Keratinocyte (primary cell): Measurements from ENCODE around the gene C11orf16. TPM values are rescaled to one million over a fixed set of nuclear protein-coding genes. Genes with fewer than 3 reads are reported as not detected.

ENCODE experiments used
- DNase-seq: peaks from one replicate; pipeline ENCODE4 v3.0.0-alpha.2; 2011; ENCODE audit warnings: low read depth, missing footprints, low spot score
- FAIRE-seq: peaks from 2 replicates; lab custom pipeline; 2011; peaks lifted over from hg19 to GRCh38; lab: Jason Lieb, UNC
- H2AFZ ChIP-seq: 2 replicates; pipeline ENCODE4 v1.6.0; 2012; ENCODE audit warnings: low read length, control low read depth, inconsistent platforms; ENCODE audit not compliant: control insufficient read depth
- H3K27ac ChIP-seq: 2 replicates; pipeline ENCODE4 v1.5.1; 2011; ENCODE audit warnings: low read length; ENCODE audit not compliant: control insufficient read depth, insufficient read depth
- H3K27me3 ChIP-seq: 3 replicates; pipeline ENCODE4 v1.6.0; 2011; ENCODE audit warnings: low read length; ENCODE audit not compliant: control insufficient read depth, insufficient read depth; ENCODE audit errors: extremely low read depth
- H3K36me3 ChIP-seq, 2 experiments: 2 replicates in 1 of 2; 3 replicates in 1 of 2; pipeline ENCODE4 v1.5.1; 2011; ENCODE audit warnings: low read length in 2 of 2, mild to moderate bottlenecking in 1 of 2; ENCODE audit not compliant: control insufficient read depth in 2 of 2, insufficient read depth in 2 of 2; ENCODE audit errors: extremely low read depth in 1 of 2
- H3K4me1 ChIP-seq: 3 replicates; pipeline ENCODE4 v1.5.1; 2011; ENCODE audit warnings: low read length; ENCODE audit not compliant: control insufficient read depth, insufficient read depth; ENCODE audit errors: extremely low read depth
- H3K4me2 ChIP-seq: 3 replicates; pipeline ENCODE4 v1.6.0; 2011; ENCODE audit warnings: low read depth, low read length; ENCODE audit not compliant: control insufficient read depth, insufficient read depth; ENCODE audit errors: extremely low read depth
- H3K4me3 ChIP-seq, 3 experiments: fragments of 200-600 bp in 1 of 3; sonication (generic) in 1 of 3; 2 replicates in 2 of 3; 3 replicates in 1 of 3; pipeline ENCODE4 v1.5.1; 2011 to 2016; ENCODE audit warnings: low read length in 3 of 3, mild to moderate bottlenecking in 3 of 3, control low read depth in 2 of 3, inconsistent platforms in 1 of 3, low read depth in 1 of 3, mixed read lengths in 1 of 3, mixed run types in 1 of 3, moderate library complexity in 1 of 3; ENCODE audit not compliant: control insufficient read depth in 2 of 3, insufficient read depth in 2 of 3; ENCODE audit errors: extremely low read depth in 1 of 3
- H3K79me2 ChIP-seq: 2 replicates; pipeline ENCODE4 v1.6.0; 2012; ENCODE audit warnings: low read length; ENCODE audit not compliant: control insufficient read depth, insufficient read depth
- H3K9ac ChIP-seq: 3 replicates; pipeline ENCODE4 v1.6.0; 2011; ENCODE audit warnings: low read length; ENCODE audit not compliant: control insufficient read depth, insufficient read depth; ENCODE audit errors: extremely low read depth
- H3K9me1 ChIP-seq: 3 replicates; pipeline ENCODE4 v1.6.0; 2011; ENCODE audit warnings: low read length; ENCODE audit not compliant: control insufficient read depth, insufficient read depth; ENCODE audit errors: extremely low read depth
- H3K9me3 ChIP-seq: 2 replicates; pipeline ENCODE4 v1.5.1; 2012; ENCODE audit warnings: low read depth, low read length; ENCODE audit not compliant: control insufficient read depth
- H4K20me1 ChIP-seq: 3 replicates; pipeline ENCODE4 v1.6.0; 2011; ENCODE audit warnings: low read length; ENCODE audit not compliant: control insufficient read depth, insufficient read depth; ENCODE audit errors: extremely low read depth
- EZH2 ChIP-seq: IDR thresholded peaks from one replicate; pipeline ENCODE4 v1.6.1; 2012; ENCODE audit warnings: inconsistent platforms, mild to moderate bottlenecking, low read length, moderate library complexity
- dilution Hi-C: fragments of 300-500 bp; cut with MboI; formaldehyde crosslinking; loops from one replicate; pipeline ENCODE4 v1.7.0; 2020; ENCODE audit warnings: low sequenced_read_pairs; ENCODE audit not compliant: extremely low pct_ligation_motif_present
- polyA plus RNA-seq, 5 experiments: library from polyadenylated mRNA; depleted of rRNA in 3 of 5; stranded (reverse) in 3 of 5; stranded (forward) in 1 of 5; unstranded in 1 of 5; fragments of >200 nt; gene quantifications; 1 replicate in 1 of 5; 2 replicates in 3 of 5; 3 replicates in 1 of 5; pipeline versions ENCODE4 v1.2.1 to v1.2.3, GENCODE V29; 2011 to 2012; ENCODE audit warnings: missing spikeins in 2 of 5, low read depth in 1 of 5, low replicate concordance in 1 of 5
- TF ChIP-seq, protein P1 (sequence below), 3 experiments: IDR thresholded peaks in 1 of 3; conservative IDR thresholded peaks in 1 of 3; optimal IDR thresholded peaks in 1 of 3; 2 replicates in 2 of 3; 3 replicates in 1 of 3; pipeline versions ENCODE3 to v1.5.1; 2011; ENCODE audit warnings: low read length in 3 of 3, mild to moderate bottlenecking in 3 of 3, moderate library complexity in 2 of 3, control low read depth in 1 of 3, inconsistent platforms in 1 of 3; ENCODE audit not compliant: insufficient read depth in 2 of 3; ENCODE audit errors: extremely low read depth in 1 of 3

C11orf16 gene
- polyA plus RNA-seq, 1 donor (not counting 4 experiments of a cell fraction or from before 2014, with no cell fraction given), result not detected

- FAIRE-seq (no peak), DNase-seq (no peak)
- Histone ChIP-seq H3K4me3 (no peak overlapping the region), H4K20me1 (no peaks in the 10 kb centered on the region), H3K9ac (no peak overlapping the region), H3K9me3 (no peaks in the 10 kb centered on the region), H3K4me2 (no peak overlapping the region), H3K4me1 (peaks cover 10% of the 10 kb centered on the region), H2AFZ (no peak overlapping the region), H3K36me3 (peaks cover 2 to 4% of the 10 kb centered on the region in 2 experiments), H3K79me2 (no peaks in the 10 kb centered on the region), H3K27ac (no peak overlapping the region), H3K27me3 (no peaks in the 10 kb centered on the region), H3K9me1 (no peaks in the 10 kb centered on the region)
- no peak for TF ChIP-seq EZH2
- TF ChIP-seq, protein P1, sequence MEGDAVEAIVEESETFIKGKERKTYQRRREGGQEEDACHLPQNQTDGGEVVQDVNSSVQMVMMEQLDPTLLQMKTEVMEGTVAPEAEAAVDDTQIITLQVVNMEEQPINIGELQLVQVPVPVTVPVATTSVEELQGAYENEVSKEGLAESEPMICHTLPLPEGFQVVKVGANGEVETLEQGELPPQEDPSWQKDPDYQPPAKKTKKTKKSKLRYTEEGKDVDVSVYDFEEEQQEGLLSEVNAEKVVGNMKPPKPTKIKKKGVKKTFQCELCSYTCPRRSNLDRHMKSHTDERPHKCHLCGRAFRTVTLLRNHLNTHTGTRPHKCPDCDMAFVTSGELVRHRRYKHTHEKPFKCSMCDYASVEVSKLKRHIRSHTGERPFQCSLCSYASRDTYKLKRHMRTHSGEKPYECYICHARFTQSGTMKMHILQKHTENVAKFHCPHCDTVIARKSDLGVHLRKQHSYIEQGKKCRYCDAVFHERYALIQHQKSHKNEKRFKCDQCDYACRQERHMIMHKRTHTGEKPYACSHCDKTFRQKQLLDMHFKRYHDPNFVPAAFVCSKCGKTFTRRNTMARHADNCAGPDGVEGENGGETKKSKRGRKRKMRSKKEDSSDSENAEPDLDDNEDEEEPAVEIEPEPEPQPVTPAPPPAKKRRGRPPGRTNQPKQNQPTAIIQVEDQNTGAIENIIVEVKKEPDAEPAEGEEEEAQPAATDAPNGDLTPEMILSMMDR (optimal IDR thresholded peaks at IDR 0.05 in 1 of 3, IDR thresholded peaks at IDR 0.05 in 1 of 3, conservative IDR thresholded peaks at IDR 0.05 in 1 of 3; ENCODE audit: extremely low read depth in 1 of 3, insufficient read depth in 2 of 3, low read length in 3 of 3), result no peak
- dilution Hi-C loops, result no loop called here
Observed at GRCh38 chr11:8928205-8928604, 4.5 kb downstream of the C11orf16 start.

DNA sequence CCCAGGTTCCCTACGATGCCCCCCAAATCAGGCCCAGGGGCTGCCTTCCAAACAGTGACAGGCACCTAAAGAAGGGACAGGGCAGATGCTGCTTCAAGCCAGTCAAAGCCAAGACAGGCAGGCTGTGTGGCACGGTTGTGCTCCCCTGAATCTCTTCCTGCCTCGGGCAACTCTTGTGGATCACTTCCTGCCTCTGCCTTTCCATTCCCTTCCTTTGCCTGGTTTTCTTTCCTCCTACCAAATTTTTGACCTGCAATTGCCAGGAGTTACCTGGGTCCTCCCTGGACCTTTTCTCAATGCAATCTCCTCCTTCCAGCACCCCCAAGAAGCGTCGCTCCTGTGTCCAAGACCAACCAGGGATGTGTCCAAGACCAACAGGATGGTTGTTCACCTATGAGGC is 5.5 kb downstream of the C11orf16 start:
- H3K27ac ChIP-seq, result no peak overlapping the region
- H3K9ac ChIP-seq, result no peak overlapping the region
- H3K27me3 ChIP-seq, result no peaks in the 10 kb centered on the region
- dilution Hi-C loops, result no loop called here
- FAIRE-seq, result no peak
- H3K79me2 ChIP-seq, result no peaks in the 10 kb centered on the region
- peaks cover 10% of the 10 kb centered on the region for H3K4me1 ChIP-seq
- TF ChIP-seq, protein P1 (optimal IDR thresholded peaks at IDR 0.05 in 1 of 3, IDR thresholded peaks at IDR 0.05 in 1 of 3, conservative IDR thresholded peaks at IDR 0.05 in 1 of 3; ENCODE audit: extremely low read depth in 1 of 3, insufficient read depth in 2 of 3, low read length in 3 of 3), result no peak
- no peak for TF ChIP-seq EZH2
- DNase-seq, result no peak
- no peak overlapping the region for H3K4me3 ChIP-seq
- H3K9me3 ChIP-seq, result no peaks in the 10 kb centered on the region
- H3K36me3 ChIP-seq, result peaks cover 4 to 6% of the 10 kb centered on the region in 2 experiments
- H3K4me2 ChIP-seq, result no peak overlapping the region
- H3K9me1 ChIP-seq, result no peaks in the 10 kb centered on the region
- H4K20me1 ChIP-seq, result no peaks in the 10 kb centered on the region
- H2AFZ ChIP-seq, result no peak overlapping the region
